Measurements from ENCODE around the gene MYMK. TPM values are rescaled to one million over a fixed set of nuclear protein-coding genes. Genes with fewer than 3 reads are reported as not detected.

Gene MYMK
- total RNA-seq, 1 donor from 2014 or later = not detected

DNA sequence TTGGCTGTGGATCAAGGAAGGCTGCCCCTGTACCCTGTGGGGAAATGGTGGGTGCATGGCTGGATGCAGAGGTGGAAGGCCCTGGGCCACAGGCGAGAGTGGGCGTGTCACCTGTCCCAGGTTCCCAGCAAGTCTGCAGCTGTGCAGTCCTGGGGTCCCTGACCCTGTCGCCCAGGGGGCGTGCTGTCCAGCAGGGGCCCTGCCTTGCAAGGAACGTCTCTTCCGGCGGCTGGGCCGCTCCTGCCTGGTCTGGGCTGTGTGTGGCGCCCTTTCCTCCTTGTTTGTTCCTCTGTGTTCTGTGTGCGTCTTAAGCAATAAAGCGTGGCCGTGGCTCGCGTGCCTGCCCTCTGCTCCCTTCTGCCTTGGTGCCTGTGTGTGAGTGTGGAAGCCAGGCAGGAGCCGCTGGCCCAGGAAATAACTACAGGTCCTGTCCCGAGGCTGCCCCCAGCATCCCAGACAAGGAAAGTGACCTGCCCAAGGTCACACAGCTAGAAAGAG lies 54.3 kb downstream of the MYMK start:
- no peaks in the 10 kb centered on the region for H3K27me3 Mint-ChIP-seq (ENCODE audit: low read depth)
- DNase-seq (ENCODE audit: low spot score in 2 of 2, unreplicated experiment in 2 of 2) = no peak
- H3K27ac Mint-ChIP-seq = no peak overlapping the region
- TF ChIP-seq, protein P1, sequence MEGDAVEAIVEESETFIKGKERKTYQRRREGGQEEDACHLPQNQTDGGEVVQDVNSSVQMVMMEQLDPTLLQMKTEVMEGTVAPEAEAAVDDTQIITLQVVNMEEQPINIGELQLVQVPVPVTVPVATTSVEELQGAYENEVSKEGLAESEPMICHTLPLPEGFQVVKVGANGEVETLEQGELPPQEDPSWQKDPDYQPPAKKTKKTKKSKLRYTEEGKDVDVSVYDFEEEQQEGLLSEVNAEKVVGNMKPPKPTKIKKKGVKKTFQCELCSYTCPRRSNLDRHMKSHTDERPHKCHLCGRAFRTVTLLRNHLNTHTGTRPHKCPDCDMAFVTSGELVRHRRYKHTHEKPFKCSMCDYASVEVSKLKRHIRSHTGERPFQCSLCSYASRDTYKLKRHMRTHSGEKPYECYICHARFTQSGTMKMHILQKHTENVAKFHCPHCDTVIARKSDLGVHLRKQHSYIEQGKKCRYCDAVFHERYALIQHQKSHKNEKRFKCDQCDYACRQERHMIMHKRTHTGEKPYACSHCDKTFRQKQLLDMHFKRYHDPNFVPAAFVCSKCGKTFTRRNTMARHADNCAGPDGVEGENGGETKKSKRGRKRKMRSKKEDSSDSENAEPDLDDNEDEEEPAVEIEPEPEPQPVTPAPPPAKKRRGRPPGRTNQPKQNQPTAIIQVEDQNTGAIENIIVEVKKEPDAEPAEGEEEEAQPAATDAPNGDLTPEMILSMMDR (IDR thresholded peaks at IDR 0.05; ENCODE audit: unreplicated experiment) = no peak
- H3K4me1 Mint-ChIP-seq = no peaks in the 10 kb centered on the region
- no peaks in the 10 kb centered on the region for H3K9me3 Mint-ChIP-seq
- no peak overlapping the region for H3K4me3 Mint-ChIP-seq
- H3K36me3 Mint-ChIP-seq = peaks cover 5% of the 10 kb centered on the region

DNA sequence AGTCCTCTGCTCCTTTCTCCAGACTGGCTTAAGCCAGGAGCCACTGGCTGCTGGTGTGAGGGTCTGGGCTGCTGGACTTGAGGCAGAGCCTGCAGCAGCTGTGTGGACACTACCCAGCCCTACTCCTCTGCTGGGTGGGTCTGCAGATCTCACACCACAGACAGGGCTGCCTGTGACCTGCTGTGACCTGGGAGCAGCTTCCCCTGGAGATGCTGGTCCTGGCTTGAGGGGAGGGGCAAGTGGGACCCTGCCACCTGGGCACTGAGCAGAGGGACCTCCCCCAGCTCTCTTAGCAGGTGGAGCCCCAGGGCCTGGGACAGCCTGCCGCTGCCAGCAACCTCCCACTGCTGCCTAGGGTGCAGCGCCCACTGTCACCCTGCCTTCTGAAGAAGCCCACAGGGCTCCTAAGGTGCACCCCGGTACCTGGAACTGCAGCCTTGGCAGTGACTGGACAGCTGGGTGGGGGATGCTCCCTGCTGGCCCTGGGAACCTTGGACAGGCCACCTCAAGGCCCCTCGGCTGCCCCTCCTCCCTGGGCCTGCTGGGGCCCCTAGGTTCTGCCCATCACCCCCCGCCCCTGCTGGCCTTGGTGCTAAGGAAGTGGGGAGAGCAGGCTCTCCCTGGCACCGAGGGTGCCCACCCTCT lies 55.9 kb downstream of the MYMK start:
- Mint-ChIP-seq H3K4me3 (no peak overlapping the region), H3K36me3 (peaks cover 6% of the 10 kb centered on the region), H3K4me1 (no peaks in the 10 kb centered on the region), H3K27me3 (ENCODE audit: low read depth) (no peaks in the 10 kb centered on the region), H3K27ac (no peak overlapping the region), H3K9me3 (no peaks in the 10 kb centered on the region)
- TF ChIP-seq, protein P1 (IDR thresholded peaks at IDR 0.05; ENCODE audit: unreplicated experiment) = no peak
- DNase-seq (ENCODE audit: low spot score in 2 of 2, unreplicated experiment in 2 of 2) = no peak

DNA sequence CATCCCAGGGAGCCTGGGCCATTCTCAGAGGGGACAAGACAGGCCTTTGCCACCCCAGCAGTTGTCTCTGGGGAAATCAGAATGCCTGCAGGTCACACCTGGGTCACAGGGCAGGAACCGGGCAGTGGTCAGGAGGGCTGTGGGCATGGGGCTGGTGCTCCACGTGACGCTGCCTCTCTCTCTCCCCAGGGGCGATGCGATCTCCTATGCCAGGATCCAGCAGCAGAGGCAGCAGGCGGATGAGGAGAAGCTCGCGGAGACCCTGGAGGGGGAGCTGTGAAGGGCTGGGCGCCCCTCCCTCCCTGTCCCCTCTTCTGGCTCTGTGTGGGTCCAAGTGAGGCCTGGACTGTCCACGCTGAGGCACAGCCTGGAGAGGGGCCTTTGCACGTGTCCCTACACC lies 56.4 kb downstream of the MYMK start:
- Mint-ChIP-seq H3K27ac (no peak overlapping the region), H3K9me3 (no peaks in the 10 kb centered on the region), H3K4me1 (no peaks in the 10 kb centered on the region), H3K27me3 (ENCODE audit: low read depth) (no peaks in the 10 kb centered on the region), H3K36me3 (peaks cover 6% of the 10 kb centered on the region), H3K4me3 (no peak overlapping the region)
- TF ChIP-seq, protein P1 (IDR thresholded peaks at IDR 0.05; ENCODE audit: unreplicated experiment) = no peak
- no peak for DNase-seq (ENCODE audit: low spot score in 2 of 2, unreplicated experiment in 2 of 2)

DNA sequence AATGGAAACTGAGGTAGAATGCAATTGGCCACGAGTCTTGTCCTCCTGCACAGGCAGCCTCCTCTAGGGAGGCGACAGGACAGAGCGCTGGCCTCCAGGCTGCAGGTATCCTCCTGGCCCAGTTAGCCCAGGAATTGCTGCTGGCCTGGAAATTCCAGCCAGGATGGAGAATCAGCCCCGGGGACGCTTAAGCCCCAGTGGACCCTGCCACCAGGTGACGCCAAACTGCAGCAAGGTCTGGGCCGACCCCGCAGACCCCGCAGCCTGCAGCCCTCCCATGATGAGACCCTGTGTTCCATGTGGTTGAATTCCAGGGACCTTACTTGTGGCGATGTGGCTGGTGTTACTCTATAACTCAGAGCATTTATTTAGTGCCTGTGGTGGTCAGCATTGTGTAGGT lies 57.7 kb downstream of the MYMK start:
- Mint-ChIP-seq H3K27ac (no peak overlapping the region), H3K4me1 (no peaks in the 10 kb centered on the region), H3K4me3 (no peak overlapping the region), H3K36me3 (peaks cover 6% of the 10 kb centered on the region), H3K9me3 (no peaks in the 10 kb centered on the region), H3K27me3 (ENCODE audit: low read depth) (no peaks in the 10 kb centered on the region)
- TF ChIP-seq, protein P1 (IDR thresholded peaks at IDR 0.05; ENCODE audit: unreplicated experiment) = no peak
- DNase-seq (ENCODE audit: low spot score in 2 of 2, unreplicated experiment in 2 of 2) = no peak

DNA sequence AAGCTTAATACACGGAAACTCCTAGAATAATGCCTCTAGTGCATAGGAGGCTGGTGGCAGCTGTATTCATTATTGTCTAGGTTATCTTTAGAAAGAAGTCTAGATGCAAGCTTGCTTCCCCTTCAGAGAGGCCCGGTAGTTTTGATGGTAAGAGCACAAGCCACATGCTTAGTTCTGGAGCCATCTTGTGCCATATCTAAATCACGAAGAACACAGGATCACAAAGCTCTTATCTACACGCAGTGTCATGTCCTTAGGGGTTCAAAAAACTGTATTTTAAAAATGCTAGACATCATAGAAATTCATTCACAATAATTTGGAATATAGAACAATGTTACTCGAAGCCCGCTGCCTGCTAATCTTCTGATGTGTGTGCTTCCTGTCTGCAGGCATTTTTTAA lies 58.8 kb downstream of the MYMK start:
- Mint-ChIP-seq H3K4me1 (peaks cover 7% of the 10 kb centered on the region), H3K36me3 (peaks cover 3% of the 10 kb centered on the region), H3K9me3 (no peaks in the 10 kb centered on the region), H3K4me3 (no peak overlapping the region), H3K27me3 (ENCODE audit: low read depth) (no peaks in the 10 kb centered on the region), H3K27ac (no peak overlapping the region)
- DNase-seq (ENCODE audit: low spot score in 2 of 2, unreplicated experiment in 2 of 2) = no peak
- TF ChIP-seq, protein P1 (IDR thresholded peaks at IDR 0.05; ENCODE audit: unreplicated experiment) = no peak
